Bone marrow (tissue), 2 donors: ENCODE results near the gene HTR2B.
"Not testable (repeated sequence)": the region's sequence is repeated elsewhere in the genome, so short reads cannot be mapped to it uniquely, and the experiment has no call there.

Experiments used
- DNase-seq, 2 donors: peaks; one replicate each; lab custom pipeline; 2025; lab: John Stamatoyannopoulos, UW

The HTR2B gene

GRCh38 chr2:231093933-231094332 is 30.9 kb downstream of the HTR2B start:
- no peak for DNase-seq

GRCh38 chr2:231088754-231089153 is 36.1 kb downstream of the HTR2B start:
- DNase-seq, result no peak

- DNase-seq, result no peak
Observed at GRCh38 chr2:231084565-231084964, 40.3 kb downstream of the HTR2B start.

GRCh38 chr2:231069379-231070054 is 55.3 kb downstream of the HTR2B start:
- no peak for DNase-seq

- DNase-seq, result no peak
Observed at GRCh38 chr2:231068525-231069222, 56.2 kb downstream of the HTR2B start.

GRCh38 chr2:231067531-231067930 is 57.3 kb downstream of the HTR2B start:
- DNase-seq, result not testable (repeated sequence)

- DNase-seq, result no peak
Observed at GRCh38 chr2:231065966-231066365, 58.9 kb downstream of the HTR2B start.

- DNase-seq, result peak in 1 of 2 donors; percentile 3
Observed at GRCh38 chr2:231063347-231063746, 61.5 kb downstream of the HTR2B start.

GRCh38 chr2:231062776-231063175 is 62.1 kb downstream of the HTR2B start:
- no peak for DNase-seq

GRCh38 chr2:231059756-231060155 is 65.1 kb downstream of the HTR2B start:
- DNase-seq, result no peak

GRCh38 chr2:231058761-231059550 is 65.9 kb downstream of the HTR2B start:
- no peak for DNase-seq
